Measurements from ENCODE around the gene FAM234B.

DNA sequence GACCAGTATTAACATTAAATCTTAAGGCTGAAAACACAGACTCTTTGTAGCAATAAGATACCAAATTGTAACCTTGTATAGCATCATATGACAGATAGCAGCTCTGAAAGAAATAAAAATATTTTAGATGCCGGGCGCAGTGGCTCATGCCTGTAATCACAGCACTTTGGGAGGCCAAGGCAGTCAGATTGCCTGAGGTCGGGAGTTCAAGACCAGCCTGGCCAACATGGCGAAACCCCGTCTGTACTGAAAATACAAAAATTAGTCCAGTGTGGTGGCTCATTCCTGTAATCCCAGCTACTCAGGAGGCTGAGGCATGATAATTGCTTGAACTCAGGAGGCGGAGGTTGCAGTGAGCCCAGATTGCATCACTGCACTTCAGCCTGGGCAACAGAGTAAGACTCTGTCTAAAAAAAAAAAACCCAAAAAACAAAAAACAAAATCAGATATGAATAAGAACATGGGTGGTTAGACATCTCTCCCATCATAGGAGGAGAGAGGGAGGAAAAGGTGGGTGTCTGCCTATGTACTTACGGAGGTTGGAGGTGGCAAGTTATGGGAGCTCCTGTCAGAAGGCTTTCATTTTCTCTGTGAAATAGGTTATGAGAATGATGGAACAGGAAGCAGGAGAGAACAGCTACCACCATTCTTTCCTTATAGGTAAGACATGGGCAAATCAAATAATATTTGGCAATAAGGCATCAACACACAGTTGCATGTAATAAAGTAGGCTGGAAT, 36.5 kb upstream of the FAM234B start:
- TF ChIP-seq, protein P1, sequence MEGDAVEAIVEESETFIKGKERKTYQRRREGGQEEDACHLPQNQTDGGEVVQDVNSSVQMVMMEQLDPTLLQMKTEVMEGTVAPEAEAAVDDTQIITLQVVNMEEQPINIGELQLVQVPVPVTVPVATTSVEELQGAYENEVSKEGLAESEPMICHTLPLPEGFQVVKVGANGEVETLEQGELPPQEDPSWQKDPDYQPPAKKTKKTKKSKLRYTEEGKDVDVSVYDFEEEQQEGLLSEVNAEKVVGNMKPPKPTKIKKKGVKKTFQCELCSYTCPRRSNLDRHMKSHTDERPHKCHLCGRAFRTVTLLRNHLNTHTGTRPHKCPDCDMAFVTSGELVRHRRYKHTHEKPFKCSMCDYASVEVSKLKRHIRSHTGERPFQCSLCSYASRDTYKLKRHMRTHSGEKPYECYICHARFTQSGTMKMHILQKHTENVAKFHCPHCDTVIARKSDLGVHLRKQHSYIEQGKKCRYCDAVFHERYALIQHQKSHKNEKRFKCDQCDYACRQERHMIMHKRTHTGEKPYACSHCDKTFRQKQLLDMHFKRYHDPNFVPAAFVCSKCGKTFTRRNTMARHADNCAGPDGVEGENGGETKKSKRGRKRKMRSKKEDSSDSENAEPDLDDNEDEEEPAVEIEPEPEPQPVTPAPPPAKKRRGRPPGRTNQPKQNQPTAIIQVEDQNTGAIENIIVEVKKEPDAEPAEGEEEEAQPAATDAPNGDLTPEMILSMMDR (conservative IDR thresholded peaks at IDR 0.05): no peak
- no peak for TF ChIP-seq EZH2 (IDR thresholded peaks at IDR 0.05; ENCODE audit: low read depth)
